Epithelial cell of proximal tubule (primary cell): Measurements from ENCODE around the gene KRTAP5-6. TPM values are rescaled to one million over a fixed set of nuclear protein-coding genes. Genes with fewer than 3 reads are reported as not detected.

Experiments used
- DNase-seq: peaks from one replicate; pipeline ENCODE4 v3.0.0-alpha.2; 2011; ENCODE audit warnings: low read depth
- H3K4me3 ChIP-seq: 2 replicates; pipeline ENCODE4 v1.5.1; 2011; ENCODE audit warnings: low read depth, mild to moderate bottlenecking, low read length
- CTCF ChIP-seq: conservative IDR thresholded peaks from 2 replicates; pipeline ENCODE4 v1.5.1; 2012; ENCODE audit warnings: low read depth, mild to moderate bottlenecking, low read length
- total RNA-seq: library from RNA; depleted of rRNA; stranded (reverse); fragments of >200 nt; gene quantifications from 2 replicates; pipeline ENCODE4 v1.2.3, GENCODE V29; 2015

KRTAP5-6 gene
- total RNA-seq, 1 donor from 2014 or later = not detected

- H3K4me3 ChIP-seq = no peak overlapping the region
- TF ChIP-seq CTCF = no peak
- DNase-seq = no peak
These were observed 21.3 kb downstream of the KRTAP5-6 start for GRCh38 chr11:1718326-1718725.

GRCh38 chr11:1719781-1720180 is 22.8 kb downstream of the KRTAP5-6 start:
- H3K4me3 ChIP-seq = no peak overlapping the region
- TF ChIP-seq CTCF = no peak
- DNase-seq = no peak

GRCh38 chr11:1727096-1727690 is 30.2 kb downstream of the KRTAP5-6 start:
- no peak overlapping the region for H3K4me3 ChIP-seq
- TF ChIP-seq CTCF = no peak
- DNase-seq = no peak

- no peak for TF ChIP-seq CTCF
- no peak for DNase-seq
- H3K4me3 ChIP-seq = no peak overlapping the region
These were observed 30.9 kb downstream of the KRTAP5-6 start for GRCh38 chr11:1727861-1728260.

GRCh38 chr11:1728301-1728700 is 31.3 kb downstream of the KRTAP5-6 start:
- no peak for TF ChIP-seq CTCF
- no peak for DNase-seq
- H3K4me3 ChIP-seq = no peak overlapping the region

- no peak overlapping the region for H3K4me3 ChIP-seq
- no peak for TF ChIP-seq CTCF
- no peak for DNase-seq
These were observed 32.1 kb downstream of the KRTAP5-6 start for GRCh38 chr11:1728931-1729691.

- H3K4me3 ChIP-seq = no peak overlapping the region
- no peak for TF ChIP-seq CTCF
- no peak for DNase-seq
These were observed 32.7 kb downstream of the KRTAP5-6 start for GRCh38 chr11:1729692-1730011.
